Measurements from ENCODE around the gene PHF20. TPM values are rescaled to one million over a fixed set of nuclear protein-coding genes. Genes with fewer than 3 reads are reported as not detected.
A peak's percentile ranks its signal among the peaks of the same experiment; 100 is the strongest.
"Not testable (repeated sequence)": the region's sequence is repeated elsewhere in the genome, so short reads cannot be mapped to it uniquely, and the experiment has no call there.

PHF20 gene
- total RNA-seq, 1 donor: 34.5 TPM

- H3K4me3 ChIP-seq (ENCODE audit: low read depth, low read length): peak within 1 kb of the TSS; percentile 97
- peak; percentile 40 for TF ChIP-seq CTCF (IDR thresholded peaks at IDR 0.05; ENCODE audit: insufficient read depth, low read depth, low read length)
- peak; percentile 100 for DNase-seq (ENCODE audit: low read depth)
Measured at GRCh38 chr20:35741892-35742740, 29.7 kb upstream of the PHF20 start, which contains the start of gene RBM39. RBM39 (minus strand) TSS chr20:35742260; CDS start chr20:35740874, 1,386 bp downstream.

GRCh38 chr20:35742741-35743523 lies 28.9 kb upstream of the PHF20 start:
- H3K4me3 ChIP-seq (ENCODE audit: low read depth, low read length): peak overlapping the region; percentile 77
- peak; percentile 57 for DNase-seq (ENCODE audit: low read depth)
- no peak for TF ChIP-seq CTCF (IDR thresholded peaks at IDR 0.05; ENCODE audit: insufficient read depth, low read depth, low read length)

- TF ChIP-seq CTCF (IDR thresholded peaks at IDR 0.05; ENCODE audit: insufficient read depth, low read depth, low read length): no peak
- H3K4me3 ChIP-seq (ENCODE audit: low read depth, low read length): peak overlapping the region; percentile 32
- peak; percentile 63 for DNase-seq (ENCODE audit: low read depth)
Measured at GRCh38 chr20:35743693-35744491, 27.9 kb upstream of the PHF20 start.

- H3K4me3 ChIP-seq (ENCODE audit: low read depth, low read length): not testable (repeated sequence)
Measured at GRCh38 chr20:35744492-35744841, 27.3 kb upstream of the PHF20 start.

GRCh38 chr20:35750611-35751010 lies 21.2 kb upstream of the PHF20 start:
- TF ChIP-seq CTCF (IDR thresholded peaks at IDR 0.05; ENCODE audit: insufficient read depth, low read depth, low read length): no peak
- no peak for DNase-seq (ENCODE audit: low read depth)

More at GRCh38 chr20:35744492-35744841, 27.3 kb upstream of the PHF20 start:
- DNase-seq (ENCODE audit: low read depth): not testable (repeated sequence)

GRCh38 chr20:35756404-35756803 lies 15.4 kb upstream of the PHF20 start:
- no peak for DNase-seq (ENCODE audit: low read depth)
- no peak for TF ChIP-seq CTCF (IDR thresholded peaks at IDR 0.05; ENCODE audit: insufficient read depth, low read depth, low read length)
- H3K4me3 ChIP-seq (ENCODE audit: low read depth, low read length): no peak overlapping the region

More at GRCh38 chr20:35750611-35751010, 21.2 kb upstream of the PHF20 start:
- no peak overlapping the region for H3K4me3 ChIP-seq (ENCODE audit: low read depth, low read length)

Measured in fibroblast of villous mesenchyme (primary cell).